SW480 (cell line): Measurements from ENCODE around the gene IGFBP1.

Source experiments
- DNase-seq: peaks from one replicate; pipeline ENCODE4 v3.0.0-alpha.2; 2016; ENCODE audit warnings: low spot score

IGFBP1 gene

GRCh38 chr7:45909561-45909960, 21.3 kb downstream of the IGFBP1 start:
- no peak for DNase-seq

GRCh38 chr7:45910855-45911254, 22.6 kb downstream of the IGFBP1 start:
- no peak for DNase-seq

- DNase-seq: no peak
Measured at GRCh38 chr7:45911311-45911710, 23.0 kb downstream of the IGFBP1 start.

- DNase-seq: no peak
Measured at GRCh38 chr7:45912972-45913371, 24.7 kb downstream of the IGFBP1 start.

- no peak for DNase-seq
Measured at GRCh38 chr7:45914911-45915310, 26.6 kb downstream of the IGFBP1 start.

- no peak for DNase-seq
Measured at GRCh38 chr7:45915606-45916005, 27.3 kb downstream of the IGFBP1 start.

- no peak for DNase-seq
Measured at GRCh38 chr7:45917064-45917463, 28.8 kb downstream of the IGFBP1 start.

GRCh38 chr7:45917658-45918057, 29.4 kb downstream of the IGFBP1 start:
- peak; percentile 66 for DNase-seq

GRCh38 chr7:45918556-45918955, 30.3 kb downstream of the IGFBP1 start:
- DNase-seq: no peak

GRCh38 chr7:45919231-45919784, 31.0 kb downstream of the IGFBP1 start:
- DNase-seq: no peak

GRCh38 chr7:45919993-45920459, 31.7 kb downstream of the IGFBP1 start:
- DNase-seq: no peak

- peak; percentile 76 for DNase-seq
Measured at GRCh38 chr7:45920502-45921380, 32.5 kb downstream of the IGFBP1 start, which contains the start of gene IGFBP3. IGFBP3 (minus strand) TSS chr7:45921272; CDS start chr7:45921140, 132 bp downstream.

GRCh38 chr7:45921381-45921698, 33.1 kb downstream of the IGFBP1 start:
- DNase-seq: no peak

GRCh38 chr7:45921699-45922519, 33.6 kb downstream of the IGFBP1 start:
- peak; percentile 75 for DNase-seq

- no peak for DNase-seq
Measured at GRCh38 chr7:45922810-45923209, 34.5 kb downstream of the IGFBP1 start.

GRCh38 chr7:45923290-45923689, 35.0 kb downstream of the IGFBP1 start:
- peak; percentile 79 for DNase-seq

- no peak for DNase-seq
Measured at GRCh38 chr7:45923818-45924217, 35.5 kb downstream of the IGFBP1 start.

- DNase-seq: peak; percentile 79
Measured at GRCh38 chr7:45924283-45924682, 36.0 kb downstream of the IGFBP1 start.

GRCh38 chr7:45927721-45928120, 39.4 kb downstream of the IGFBP1 start:
- no peak for DNase-seq

GRCh38 chr7:45930967-45931366, 42.7 kb downstream of the IGFBP1 start:
- DNase-seq: no peak

- no peak for DNase-seq
Measured at GRCh38 chr7:45937301-45937700, 49.0 kb downstream of the IGFBP1 start.

GRCh38 chr7:45937862-45938261, 49.6 kb downstream of the IGFBP1 start:
- DNase-seq: no peak
